GM18505 (cell line): ENCODE data around the gene UBR3.

Experiments
- ATAC-seq: cut with Tn5 transposase; IDR thresholded peaks from one replicate; pipeline ENCODE4 v1.9.1; 2021; ENCODE audit not compliant: unreplicated experiment
- POLR2A ChIP-seq: IDR thresholded peaks from 4 replicates; pipeline ENCODE4 v1.6.1; 2011; ENCODE audit warnings: borderline replicate concordance; ENCODE audit not compliant: insufficient read depth, insufficient read length; ENCODE audit errors: extremely low read depth

UBR3 gene

DNA sequence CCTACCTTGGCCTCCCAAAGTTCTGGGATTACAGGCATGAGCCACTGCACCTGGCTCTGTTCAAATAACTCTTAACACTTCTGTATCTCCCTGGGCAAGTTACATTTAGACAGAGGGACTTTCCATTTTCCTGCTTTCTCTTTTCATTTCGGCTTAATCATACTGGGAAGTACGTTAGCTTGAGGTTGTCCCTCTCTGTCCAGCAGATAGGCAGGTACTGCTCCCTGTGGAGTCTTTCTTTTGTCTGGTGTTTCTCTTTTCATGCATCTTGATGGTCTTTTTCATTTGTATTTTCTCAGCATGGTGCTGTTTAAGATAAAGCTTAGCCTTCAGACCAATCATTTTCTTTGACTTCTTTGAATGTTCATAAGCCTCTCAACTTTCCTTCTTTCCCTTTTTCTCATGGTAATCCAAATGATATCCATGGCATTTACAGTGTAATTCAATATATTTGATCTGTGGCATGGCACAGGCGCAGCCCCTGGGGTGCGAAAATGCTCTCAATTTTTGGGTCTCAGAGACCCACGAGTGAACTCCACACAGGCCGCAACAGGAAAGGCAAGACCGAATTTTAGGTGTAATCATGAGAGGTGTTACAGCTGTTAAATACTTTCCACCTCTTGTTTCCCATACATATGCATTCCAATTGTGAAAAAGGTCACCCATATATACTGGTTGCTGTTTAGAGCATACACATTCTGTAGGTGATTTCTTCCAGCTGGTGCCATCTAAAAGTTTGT lies 250.7 kb downstream of the UBR3 start:
- ATAC-seq = no peak
- no peak for TF ChIP-seq POLR2A

GRCh38 chr2:170084820-170085491 lies 257.7 kb downstream of the UBR3 start:
- ATAC-seq = no peak
- TF ChIP-seq POLR2A = no peak

GRCh38 chr2:170086117-170086688 lies 258.9 kb downstream of the UBR3 start:
- ATAC-seq = no peak
- no peak for TF ChIP-seq POLR2A

DNA sequence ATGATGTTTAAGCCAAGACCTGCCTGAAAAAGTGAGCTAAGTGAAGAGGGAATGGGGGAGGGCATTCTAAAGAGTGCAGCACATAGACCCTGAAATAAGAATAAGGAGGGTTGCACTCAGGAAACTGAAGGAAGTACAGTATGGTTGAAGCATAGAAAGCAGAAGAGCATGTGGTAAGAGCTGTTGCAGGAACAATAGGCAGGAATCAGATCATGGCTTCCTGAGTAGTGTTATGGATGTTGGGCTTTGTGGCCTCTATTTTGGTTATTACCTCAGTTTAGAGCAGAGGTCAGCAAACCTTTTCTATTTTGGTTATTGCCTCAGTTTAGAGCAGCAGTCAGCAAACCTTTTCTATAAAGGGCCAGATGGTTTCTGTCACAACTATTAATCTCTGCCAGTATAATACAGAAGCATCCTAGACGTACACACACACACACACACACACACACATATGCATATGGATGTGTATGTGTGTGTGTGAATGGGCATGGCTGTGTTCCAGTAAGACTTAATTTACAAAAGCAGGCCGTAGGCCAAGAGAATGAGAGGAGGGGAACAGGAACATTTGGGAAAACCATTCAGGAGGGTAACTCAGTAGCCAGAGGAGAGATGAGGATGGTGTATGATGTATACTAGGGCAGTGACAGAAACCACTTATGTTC lies 259.6 kb downstream of the UBR3 start:
- TF ChIP-seq POLR2A = no peak
- no peak for ATAC-seq

- no peak for TF ChIP-seq POLR2A
- ATAC-seq = no peak
These were observed 260.1 kb downstream of the UBR3 start for GRCh38 chr2:170087413-170087793.

DNA sequence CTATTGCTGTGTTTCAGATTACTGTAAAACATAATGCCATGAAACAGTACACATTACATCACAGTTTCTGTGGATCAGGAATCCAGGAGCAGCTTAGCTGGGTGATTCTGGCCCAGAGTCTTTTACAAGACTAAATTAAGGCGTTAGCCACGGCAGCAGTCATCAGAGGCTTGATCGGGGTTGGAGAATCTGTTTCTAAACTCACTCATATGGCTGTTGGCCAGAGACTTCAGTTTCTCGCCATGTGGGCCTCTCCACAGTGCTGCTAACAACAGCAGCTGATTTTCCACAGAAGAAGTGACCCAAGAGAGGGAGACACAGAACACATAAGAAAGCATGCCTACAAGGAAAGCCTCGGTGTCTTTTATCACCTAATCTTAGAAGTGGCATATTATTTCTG lies 261.5 kb downstream of the UBR3 start:
- TF ChIP-seq POLR2A = no peak
- ATAC-seq = no peak

DNA sequence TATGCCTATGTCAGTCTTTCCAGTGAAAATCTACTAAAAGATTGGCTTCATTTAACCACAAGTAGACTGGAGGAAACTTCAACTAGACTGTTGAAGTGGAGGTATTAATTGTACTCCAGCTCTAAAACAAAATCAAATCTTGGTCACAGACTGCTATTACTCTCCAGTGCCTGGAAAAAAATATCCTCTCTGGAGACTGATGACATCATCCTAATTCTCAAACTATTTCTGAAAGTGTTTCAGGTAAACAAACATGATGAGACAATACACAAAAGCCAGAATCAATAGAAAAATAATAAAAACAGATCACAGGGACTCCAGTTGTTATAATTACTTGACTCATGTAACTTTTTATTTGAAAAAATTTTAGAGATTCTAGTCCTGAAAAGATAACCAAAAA lies 263.0 kb downstream of the UBR3 start:
- ATAC-seq = no peak
- TF ChIP-seq POLR2A = no peak

GRCh38 chr2:170091436-170091835 lies 264.2 kb downstream of the UBR3 start:
- no peak for TF ChIP-seq POLR2A
- no peak for ATAC-seq

- TF ChIP-seq POLR2A = no peak
- ATAC-seq = no peak
These were observed 265.3 kb downstream of the UBR3 start for GRCh38 chr2:170092436-170093060.

GRCh38 chr2:170095380-170095779 lies 268.1 kb downstream of the UBR3 start:
- no peak for ATAC-seq
- no peak for TF ChIP-seq POLR2A

DNA sequence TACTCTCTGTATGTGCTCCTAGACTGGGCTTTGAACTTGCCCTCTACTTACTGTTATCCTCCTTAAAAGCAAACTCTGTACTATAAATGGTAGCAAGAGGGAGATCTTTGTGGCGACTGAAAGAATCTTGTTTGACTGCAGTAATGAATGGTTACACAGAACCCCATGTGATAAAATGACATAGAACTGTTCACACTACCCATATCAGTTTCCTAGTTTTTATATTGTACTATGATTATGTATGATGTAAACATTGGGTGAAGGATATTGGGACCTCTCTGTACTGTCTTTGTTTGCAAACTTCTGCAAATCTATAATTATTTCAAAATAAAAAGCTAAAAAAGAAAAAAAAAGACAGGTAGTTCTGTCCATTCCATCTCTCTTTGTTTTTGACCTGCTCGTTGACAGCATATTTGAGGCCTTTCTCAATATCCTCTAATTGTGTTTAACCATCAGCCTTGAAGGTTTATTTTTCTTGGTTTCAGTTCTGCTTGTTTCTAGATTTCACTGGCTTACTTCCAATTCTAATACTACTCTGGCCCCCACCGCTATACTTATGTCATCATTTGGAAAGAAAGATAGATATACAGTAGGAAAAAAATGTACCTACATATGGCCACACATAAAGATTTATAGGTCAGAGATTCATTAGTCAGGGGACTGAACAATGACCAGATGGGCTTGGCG lies 271.5 kb downstream of the UBR3 start:
- ATAC-seq = no peak

DNA sequence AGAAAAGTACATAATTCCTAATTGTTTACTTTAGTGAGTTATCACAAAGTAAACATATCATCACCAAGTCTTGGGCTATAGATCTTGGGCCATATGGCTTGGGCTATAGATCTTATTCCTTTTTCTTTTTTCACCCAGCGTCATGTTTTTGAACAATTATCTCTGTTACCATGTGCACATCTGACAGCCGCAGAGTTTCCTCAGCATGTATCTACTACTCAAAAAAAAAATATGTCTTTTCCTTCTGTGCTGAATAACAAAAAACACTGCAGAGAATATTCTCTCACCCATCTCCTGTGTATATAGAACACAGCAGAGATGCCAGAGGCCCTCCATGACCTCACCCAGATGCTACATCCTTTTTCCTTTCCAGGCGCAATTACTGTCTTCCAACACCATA lies 274.5 kb downstream of the UBR3 start:
- TF ChIP-seq POLR2A = no peak

More for the DNA sequence above, 271.5 kb downstream of the UBR3 start:
- no peak for TF ChIP-seq POLR2A

More for the DNA sequence above, 274.5 kb downstream of the UBR3 start:
- ATAC-seq = no peak
